GM18502 (cell line): ENCODE results near the gene PPP1R7.

Experiments
- ATAC-seq: cut with Tn5 transposase; IDR thresholded peaks from one replicate; pipeline ENCODE4 v1.9.1; 2021; ENCODE audit warnings: mild to moderate bottlenecking; ENCODE audit not compliant: unreplicated experiment, poor library complexity

Gene PPP1R7

DNA sequence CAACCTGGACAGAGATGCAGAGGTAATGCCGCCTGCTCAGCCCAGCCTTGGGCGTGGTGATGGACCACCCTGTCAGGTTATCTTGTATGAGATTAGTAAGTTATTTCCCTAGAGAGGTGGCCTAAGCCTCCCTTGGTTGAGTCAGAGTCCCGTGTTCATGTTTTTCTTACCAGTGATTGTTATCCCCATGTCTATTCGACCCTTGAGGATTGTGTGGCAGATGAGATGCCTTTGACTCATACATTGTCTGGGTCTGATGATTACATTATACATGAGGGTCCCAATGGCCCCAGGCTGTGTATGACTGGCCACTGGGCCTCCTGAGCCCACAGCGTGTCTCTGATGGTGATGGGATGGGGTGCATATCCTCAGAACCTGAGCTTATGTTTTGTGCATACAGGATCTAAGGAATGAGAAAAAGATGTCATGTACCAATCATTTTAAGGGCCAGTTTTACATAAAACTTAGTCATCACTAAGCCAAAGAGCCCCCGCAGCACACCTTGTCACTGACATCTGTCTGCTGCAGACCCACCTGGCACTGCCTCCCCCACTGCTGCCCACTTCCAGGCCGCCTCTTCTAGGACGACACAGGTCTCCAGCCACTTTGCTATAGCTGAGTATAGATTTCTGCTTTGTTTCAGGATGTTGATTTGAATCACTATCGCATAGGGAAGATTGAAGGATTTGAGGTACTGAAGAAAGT, 7.7 kb downstream of the PPP1R7 start:
- no peak for ATAC-seq

DNA sequence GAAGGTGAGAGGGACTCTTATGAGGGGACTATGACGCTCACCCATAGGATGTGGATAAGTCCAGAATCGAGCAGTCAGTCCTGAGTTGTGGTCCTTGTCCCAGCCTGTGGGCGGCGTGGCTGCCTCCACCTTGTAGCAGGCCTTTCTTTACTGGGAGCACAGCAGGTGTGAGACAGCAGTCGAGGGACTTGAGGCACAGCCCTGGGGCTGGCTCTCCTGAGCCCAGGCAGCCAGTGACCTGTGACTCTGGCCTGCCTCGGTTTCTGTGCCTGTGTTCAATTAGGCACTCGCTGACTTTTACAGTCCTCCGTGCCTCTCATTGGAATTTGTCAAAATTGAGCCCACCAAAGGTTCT, 8.3 kb downstream of the PPP1R7 start:
- no peak for ATAC-seq

DNA sequence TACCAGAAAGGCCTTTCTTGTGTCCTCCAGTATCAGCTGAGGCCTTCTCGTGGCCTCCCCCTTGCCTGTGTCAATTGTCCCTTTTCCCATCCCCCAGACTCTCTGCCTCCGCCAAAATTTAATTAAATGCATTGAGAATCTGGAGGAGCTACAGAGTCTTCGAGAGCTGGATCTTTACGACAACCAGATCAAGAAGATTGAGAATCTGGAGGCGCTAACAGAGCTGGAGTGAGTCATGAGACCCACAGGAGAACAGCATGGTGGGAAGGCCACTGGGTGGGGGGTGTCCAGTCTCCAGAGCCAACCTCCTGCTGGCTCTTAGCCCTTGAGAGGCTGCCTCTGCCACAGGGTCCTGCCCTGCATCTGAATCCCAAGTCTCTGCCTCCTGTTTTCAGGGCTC, 8.8 kb downstream of the PPP1R7 start:
- no peak for ATAC-seq

DNA sequence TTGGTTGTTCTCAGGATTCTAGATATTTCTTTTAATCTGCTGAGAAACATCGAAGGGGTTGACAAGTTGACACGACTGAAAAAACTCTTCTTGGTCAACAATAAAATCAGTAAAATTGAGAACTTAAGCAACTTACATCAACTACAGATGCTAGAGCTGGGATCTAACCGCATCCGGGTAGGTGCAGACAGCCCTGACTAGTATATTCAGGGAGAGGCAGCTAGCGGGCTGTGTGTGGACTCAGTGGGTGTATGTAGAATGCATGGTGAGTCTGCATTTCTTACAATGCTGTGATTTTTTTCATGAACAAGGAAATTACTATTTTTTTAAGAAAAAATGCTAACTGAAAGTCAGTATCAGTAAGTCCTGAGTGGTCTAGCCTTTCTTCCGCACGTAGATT, 10.1 kb downstream of the PPP1R7 start:
- no peak for ATAC-seq

DNA sequence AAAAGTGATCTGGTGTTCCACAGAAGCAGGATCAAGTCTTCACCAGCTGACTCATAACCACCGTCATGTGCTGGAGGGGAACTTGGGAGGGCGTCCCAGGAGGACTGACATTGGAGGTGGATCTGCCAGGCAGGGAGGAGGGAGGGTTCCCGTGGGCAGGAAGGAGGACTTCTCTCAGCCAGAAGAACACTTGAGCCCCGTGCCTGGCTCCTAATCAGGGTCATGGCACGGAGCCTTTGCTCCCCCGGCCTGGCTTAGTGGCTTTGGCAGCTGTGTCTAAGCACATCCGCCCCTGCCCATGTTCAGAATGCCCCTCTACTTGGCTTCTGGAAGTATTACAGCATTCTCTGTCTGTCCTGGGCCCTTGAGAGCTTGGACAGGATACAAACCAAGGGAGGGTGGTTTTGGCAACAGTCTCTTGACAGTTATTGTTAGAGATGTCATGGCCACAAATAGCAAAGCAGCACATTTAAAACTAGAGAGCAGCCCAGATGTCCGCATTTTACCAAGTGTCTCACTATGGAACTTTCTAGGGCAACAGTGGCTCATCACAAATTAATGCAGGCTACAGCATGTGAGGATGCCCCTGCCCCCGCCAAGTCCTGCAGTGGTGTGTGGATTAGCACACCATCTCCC, 11.5 kb downstream of the PPP1R7 start:
- ATAC-seq: no peak

DNA sequence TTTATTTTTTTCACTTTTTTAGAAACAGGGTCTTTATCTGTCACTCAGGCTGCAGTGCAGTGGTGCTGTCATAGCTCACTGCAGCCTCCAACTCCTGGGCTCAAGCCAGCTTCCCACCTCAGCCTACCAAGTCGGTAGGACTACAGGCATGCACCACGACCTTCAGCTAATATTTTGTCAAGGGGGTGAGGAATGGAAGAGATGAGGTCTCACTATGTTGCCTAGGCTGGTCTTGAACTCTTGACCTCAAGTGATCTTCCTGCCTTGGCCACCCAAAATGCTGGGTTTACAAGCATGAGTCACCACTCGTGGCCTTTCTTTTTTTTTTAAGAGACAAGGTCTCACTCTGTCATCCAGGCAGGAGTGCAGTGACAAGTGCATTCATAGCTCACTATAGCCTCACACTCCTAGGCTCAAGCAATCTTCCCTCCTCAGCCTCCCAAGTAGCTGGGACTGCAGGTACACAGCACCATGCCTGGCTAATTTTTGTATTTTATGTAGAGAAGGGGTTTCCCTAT, 13.4 kb downstream of the PPP1R7 start:
- no peak for ATAC-seq

DNA sequence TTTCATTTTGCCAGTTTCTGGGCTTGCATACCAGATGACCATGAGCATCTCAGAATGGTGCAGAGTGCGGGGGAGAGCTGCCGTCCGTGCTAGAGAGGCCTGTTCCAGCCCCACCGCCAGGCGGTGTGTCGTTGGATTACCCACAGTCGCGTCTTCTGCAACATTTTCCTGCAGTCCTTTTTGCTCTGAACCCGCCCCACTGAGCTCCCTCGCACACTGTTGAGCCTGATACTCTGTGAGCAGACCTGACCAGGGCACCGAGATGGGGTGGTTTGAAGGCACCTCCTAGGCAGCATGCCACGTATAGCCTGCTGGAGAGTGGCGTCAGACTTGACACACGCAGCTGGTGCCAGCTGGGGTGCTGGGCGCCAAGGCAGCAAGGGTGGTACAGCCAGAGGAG, 18.1 kb downstream of the PPP1R7 start:
- no peak for ATAC-seq

DNA sequence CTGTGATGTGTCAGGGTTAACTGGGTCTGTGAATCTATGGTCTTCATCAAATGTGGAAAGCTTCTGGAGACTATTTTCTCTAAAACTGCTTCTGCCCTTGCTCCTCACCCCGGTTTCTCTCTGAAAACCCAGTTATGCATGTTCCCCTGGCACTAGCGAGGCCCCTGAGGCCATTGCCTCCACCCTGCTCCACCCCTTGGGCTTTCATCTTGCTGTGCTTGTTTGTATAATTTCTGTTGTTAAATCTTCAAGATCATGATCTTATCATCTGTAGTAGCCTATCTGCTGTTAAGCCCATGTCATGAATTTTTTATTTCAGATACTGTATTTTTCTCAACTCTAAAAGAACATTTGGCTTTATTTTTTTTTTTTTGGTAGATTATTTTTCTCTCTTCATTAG, 23.3 kb downstream of the PPP1R7 start:
- no peak for ATAC-seq

DNA sequence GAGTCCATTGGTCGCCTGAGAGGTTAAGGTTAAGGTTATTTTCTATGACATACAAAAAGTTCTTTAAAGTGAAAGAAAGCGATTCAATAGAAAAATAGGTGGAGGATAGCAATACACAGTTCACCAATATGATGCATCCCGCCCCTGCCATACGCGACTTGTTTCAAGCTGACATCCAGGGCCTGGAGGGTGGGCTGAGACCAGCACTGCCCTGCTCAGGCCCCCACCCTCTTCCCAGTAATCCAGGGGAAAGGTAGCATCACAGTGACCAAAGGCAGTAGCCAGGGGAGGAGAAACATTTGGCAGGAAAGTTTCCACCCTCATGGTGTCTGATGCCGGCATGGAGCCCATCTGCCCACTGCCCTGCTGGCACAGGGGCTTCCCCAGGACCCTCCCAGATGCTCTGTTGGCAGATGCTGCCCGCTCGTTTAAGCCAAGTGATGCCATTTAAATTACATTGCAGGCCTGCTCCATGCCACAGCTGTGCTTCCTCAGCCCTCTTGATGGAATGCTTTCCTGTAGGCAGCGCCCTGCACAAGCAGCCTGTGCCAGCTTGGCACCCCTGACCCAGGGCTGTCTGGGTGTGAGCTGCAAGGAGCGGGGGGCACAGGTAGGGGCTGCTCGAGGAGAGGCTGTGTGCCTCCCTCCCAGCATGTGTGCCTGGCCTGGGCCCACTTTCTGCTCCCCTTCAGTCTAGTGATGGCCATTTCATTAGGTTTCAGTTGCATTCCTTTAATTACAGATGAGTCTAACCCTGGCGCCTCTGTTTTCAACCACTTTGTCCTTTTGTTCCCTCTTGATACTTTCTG, 27.5 kb downstream of the PPP1R7 start:
- ATAC-seq: no peak

DNA sequence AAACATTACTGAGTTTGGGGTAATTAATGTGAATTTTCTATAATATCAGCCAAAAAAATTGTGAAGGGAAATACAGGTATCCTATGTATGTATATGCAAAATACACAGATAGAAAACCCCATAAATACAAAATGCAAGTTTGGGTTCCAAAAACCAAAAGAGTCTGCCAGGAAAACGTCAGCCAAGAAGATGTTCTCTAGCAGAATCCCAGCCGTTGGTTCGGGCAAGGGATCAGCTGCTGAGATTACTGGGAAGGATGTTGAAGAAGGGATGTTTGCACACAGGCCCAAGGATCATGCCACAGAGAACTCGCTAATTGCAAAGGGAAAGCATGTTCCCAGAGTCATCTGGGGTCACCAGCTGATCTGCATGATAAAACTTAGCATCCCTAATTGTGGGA, 28.7 kb downstream of the PPP1R7 start:
- ATAC-seq: no peak

DNA sequence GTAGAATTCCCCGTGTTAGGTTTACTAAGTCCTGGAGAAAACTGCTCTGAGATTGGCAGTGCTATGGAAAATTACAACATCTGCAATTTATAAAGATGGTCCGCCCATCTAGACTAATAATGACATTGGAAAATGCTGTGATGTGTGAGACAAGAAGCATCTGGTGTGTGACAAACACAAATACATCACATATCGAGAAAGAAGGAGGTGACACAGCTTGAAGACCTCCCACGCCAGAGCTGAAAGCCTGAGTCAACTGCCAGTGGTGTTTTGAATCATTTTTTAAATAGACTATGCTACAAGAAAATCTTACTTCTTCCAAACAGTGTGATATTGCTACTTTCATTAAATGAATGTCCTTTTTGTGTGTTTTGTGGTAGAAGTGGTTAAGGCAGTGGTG, 29.6 kb downstream of the PPP1R7 start:
- no peak for ATAC-seq

DNA sequence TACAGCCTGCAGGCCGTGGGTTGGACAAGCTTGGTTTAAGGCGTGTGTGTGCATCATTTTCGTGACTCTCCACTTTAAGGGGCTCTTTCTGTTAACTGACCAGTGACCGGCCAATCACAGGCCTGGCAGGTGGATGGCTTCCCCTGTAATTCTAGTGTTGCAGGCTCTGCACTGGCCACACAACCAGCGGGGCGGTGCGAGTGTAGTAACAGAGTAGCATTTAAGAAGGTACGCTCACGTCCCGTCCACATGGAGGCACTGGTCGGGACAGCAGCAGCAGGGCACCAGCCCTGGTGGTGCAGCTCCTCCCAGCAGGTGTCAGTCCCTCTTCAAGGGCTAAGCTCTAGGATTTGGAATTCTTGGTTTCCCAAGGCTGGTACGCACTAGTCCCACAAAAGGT, 30.2 kb downstream of the PPP1R7 start:
- no peak for ATAC-seq

DNA sequence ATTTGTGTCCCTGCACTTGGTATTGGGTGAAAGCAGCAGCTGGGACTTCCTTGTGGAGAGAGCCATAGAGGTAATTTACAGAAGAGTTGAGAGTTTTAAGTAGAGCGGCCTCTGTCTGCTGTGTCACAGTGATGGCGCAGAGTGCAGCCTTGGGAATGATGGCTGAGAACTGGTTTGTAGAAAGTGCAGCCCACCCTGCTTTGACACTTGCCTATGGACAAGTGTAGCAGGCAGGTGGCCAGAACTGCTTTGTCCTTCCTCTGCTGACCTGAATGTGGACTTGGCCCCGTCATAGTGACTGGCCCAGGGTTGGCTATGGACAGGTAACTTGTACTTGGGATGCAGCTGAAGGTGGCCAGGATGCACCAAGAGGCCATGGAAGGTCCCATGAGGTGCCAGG, 31.9 kb downstream of the PPP1R7 start:
- no peak for ATAC-seq

DNA sequence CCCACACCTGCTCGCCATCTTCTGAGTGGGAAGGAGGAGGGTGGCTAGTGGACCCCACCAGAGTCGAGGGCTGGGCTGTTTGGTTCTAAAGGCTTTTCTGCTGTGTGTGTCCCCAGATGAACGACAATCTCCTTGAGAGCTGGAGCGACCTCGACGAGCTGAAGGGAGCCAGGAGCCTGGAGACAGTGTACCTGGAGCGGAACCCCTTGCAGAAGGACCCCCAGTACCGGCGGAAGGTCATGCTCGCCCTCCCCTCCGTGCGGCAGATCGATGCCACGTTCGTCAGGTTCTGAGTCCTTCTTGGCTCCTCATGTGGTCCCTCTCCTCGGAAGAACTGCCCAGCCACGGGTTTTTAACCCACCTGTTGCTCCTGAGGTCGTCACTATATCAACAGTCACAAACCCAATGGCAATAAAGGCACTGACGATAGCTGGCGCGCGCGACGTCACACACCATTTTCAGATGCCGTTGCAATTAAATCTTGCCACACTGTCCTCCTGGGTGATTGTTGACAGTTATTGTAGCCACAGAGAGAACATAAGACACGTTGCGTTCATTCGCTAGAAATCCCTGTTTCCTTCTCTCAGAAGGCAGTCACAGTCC, 32.4 kb downstream of the PPP1R7 start:
- ATAC-seq: no peak

DNA sequence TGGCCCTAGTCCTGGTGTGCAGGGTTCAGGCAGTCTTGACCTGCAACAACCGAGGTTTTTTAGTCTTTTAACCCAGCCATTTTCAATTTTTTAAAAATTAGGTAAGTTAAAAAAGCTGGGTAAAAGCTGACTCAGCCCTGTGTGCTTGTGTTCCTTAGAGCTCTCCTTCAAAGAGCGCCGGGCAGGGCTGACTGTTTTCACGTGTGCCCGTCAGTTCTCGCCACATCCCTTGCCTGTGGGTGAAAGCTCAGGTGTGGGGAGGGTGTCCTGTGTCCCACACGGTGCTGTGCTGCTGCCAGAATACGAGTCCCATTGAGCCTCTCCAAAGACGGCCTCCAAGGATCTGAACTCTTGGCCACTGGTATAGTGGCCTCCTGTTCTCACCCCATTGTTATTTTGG, 33.0 kb downstream of the PPP1R7 start:
- ATAC-seq: no peak

DNA sequence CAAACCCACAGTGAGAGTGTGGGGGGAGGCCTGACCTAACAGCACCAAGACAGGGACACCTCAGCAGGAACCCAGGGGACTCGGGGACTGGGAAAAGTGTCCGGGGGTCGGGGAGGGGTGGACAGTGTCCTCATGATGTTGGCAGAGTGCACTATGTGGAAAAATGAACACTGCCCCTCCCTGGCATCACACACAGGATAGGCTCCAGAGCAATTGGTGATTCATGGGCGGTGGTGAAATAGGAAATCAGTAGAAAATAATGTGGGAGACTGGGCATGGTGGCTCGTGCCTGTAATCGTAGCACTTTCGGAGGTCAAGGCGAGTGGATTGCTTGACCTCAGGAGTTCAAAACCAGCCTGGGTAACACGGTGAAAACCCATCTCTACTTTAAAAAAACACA, 34.6 kb downstream of the PPP1R7 start:
- no peak for ATAC-seq

DNA sequence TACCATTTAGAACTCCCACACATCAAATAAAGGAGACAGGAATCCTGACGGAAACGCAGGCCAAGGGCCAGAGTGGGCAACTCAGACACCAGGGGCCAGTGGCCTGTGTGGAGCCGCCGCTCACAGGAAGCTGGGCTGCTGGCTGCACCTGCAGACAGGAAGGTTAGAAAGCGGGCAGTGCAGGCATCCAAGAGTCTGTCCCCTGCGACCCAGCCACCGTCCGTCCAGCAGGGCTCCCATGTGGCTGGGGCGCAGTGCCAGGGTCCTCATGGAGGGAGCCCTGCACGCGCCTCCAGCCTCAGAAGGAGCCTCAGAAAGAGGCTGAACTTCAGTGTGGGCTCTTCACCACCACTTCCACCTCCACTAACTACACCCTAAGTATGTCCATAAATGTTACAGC, 35.7 kb downstream of the PPP1R7 start:
- ATAC-seq: no peak

DNA sequence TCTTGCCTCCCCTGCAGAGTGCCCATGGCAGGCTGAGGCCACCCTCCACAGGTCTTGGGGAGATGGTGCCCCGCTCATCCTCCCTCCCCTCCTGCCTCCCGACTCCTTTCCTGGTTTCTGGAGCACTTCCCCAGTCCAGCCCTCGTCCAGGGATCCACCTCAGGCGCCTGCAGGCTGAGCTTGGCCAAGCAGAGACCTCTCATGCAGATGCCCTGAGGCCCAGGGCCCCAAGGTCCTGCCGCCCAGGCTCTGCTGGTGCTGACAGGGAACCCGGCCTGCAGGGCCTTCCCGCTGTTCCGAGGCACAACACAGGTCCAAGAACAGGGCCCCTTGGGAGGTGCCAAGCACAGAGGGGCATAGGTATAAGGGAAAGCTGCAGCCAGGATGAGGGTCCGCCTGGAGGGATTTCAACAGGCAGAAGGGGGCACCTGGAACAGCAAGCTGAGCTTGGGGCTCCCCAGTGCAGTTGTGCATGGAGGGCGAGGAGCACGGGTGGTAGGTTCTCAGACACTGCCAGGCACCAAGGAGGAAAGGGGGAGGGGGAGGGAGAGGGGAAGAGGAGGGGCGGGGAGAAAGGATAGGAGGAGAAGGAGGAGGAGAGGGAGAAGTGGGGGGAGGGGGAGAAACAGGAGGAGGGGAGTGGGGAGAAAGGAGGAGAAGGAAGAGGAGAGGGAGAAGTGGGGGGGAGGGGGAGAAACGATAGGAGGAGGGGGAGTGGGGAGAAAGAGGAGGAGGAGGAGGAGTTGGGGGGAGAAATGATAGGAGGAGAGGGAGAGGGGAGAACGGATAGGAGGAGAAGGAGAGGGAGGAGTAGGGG, 37.0 kb downstream of the PPP1R7 start:
- no peak for ATAC-seq

DNA sequence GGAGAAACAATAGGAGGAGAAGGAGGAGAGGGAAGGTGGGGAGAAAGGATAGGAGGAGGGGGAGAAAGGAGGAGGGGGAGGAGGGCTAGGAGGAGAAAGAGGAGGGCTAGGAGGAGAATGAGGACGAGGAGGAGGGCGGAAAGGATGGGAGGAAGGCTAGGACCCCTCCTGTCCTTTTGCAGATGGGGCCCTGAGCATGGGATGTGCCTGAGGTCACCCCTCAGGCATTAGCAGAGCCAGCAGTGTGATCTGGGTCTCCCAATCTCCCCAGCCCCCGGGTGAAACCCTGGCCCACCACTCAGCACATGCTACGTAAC, 37.6 kb downstream of the PPP1R7 start:
- ATAC-seq: no peak

DNA sequence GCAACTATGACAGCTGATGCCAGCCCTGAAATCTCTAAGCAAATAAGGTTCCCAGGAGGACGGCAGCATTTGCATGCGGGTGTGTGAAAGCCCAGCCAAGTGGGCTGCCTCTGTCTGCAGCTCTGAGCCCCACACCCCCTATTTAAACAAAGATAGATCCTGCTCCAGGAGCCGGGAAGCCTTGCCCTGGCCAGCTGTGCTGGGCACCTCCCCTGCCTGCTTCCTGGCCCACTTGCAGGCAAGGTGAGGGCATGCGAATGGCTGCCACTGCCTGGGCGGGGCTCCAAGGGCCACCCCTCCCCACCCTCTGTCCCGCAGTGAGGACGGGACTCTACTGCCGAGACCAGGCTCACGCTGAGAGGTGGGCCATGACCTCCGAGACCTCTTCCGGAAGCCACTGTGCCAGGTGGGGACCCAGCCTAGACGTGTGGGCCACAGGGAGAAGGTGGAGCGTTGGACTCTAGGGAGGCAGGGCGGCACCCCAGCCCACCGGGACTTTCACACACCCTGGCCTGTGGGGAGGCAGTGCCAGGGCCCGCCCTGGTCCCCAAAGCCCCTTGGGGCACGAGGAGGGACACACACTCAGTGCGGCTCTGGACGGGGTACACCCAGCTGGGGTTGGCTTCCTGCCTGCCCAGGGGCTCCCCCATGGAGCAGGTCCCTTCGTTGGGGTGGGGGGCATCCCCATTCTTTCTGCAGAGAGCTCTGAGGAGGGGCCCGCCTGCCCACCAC, 38.3 kb downstream of the PPP1R7 start, which contains the start of gene ANO7:
TSS of gene ANO7 (plus strand) at position 317 of the 732 bp plus-strand sequence. CDS start 1,387 bp downstream, outside the sequence.
- ATAC-seq: no peak
